Lung (tissue), 12 donors: ENCODE results near the gene IL3. TPM values are rescaled to one million over a fixed set of nuclear protein-coding genes. Genes with fewer than 3 reads are reported as not detected.

Experiments used
- ATAC-seq: fragments of 200-7000 bp; cut with Tn5 transposase; one replicate; pipeline ENCODE4 v1.9.1; 2020; ENCODE audit warnings: moderate number of reproducible peaks; ENCODE audit not compliant: insufficient read depth, low FRiP score
- DNase-seq, 3 donors: peaks; one replicate each; pipeline ENCODE4 v3.0.0-alpha.2; 2013 to 2017
- H3K27ac ChIP-seq, 2 donors: one replicate each; pipeline ENCODE4 v1.5.1; 2013; ENCODE audit warnings: mild to moderate bottlenecking in 2 of 2, moderate library complexity in 2 of 2, control low read depth in 1 of 2, inconsistent platforms in 1 of 2, low read depth in 1 of 2, low read length in 1 of 2
- H3K27me3 ChIP-seq, 3 donors: one replicate each; pipeline ENCODE4 v1.5.1; 2013; ENCODE audit warnings: low read length in 2 of 3; ENCODE audit not compliant: control insufficient read depth in 3 of 3, insufficient read depth in 3 of 3
- H3K36me3 ChIP-seq, 4 donors: one replicate each; pipeline ENCODE4 v1.5.1; 2013; ENCODE audit warnings: low read length in 4 of 4, mild to moderate bottlenecking in 1 of 4, moderate library complexity in 1 of 4; ENCODE audit not compliant: control insufficient read depth in 4 of 4, insufficient read depth in 4 of 4
- H3K4me1 ChIP-seq, 5 donors: one replicate each; pipeline ENCODE4 v1.5.1; 2013; ENCODE audit warnings: low read length in 5 of 5, mild to moderate bottlenecking in 2 of 5, moderate library complexity in 1 of 5; ENCODE audit not compliant: control insufficient read depth in 5 of 5, insufficient read depth in 5 of 5
- H3K4me3 ChIP-seq: one replicate; pipeline ENCODE4 v1.5.1; 2013; ENCODE audit warnings: mild to moderate bottlenecking, control low read depth, moderate library complexity
- H3K9ac ChIP-seq, 2 donors: one replicate each; pipeline ENCODE4 v1.5.1; 2013; ENCODE audit warnings: low read length in 2 of 2, control low read depth in 1 of 2; ENCODE audit not compliant: insufficient read depth in 1 of 2
- H3K9me3 ChIP-seq, 4 donors: one replicate each; pipeline ENCODE4 v1.5.1; 2013; ENCODE audit warnings: low read length in 3 of 4, mild to moderate bottlenecking in 1 of 4, moderate library complexity in 1 of 4; ENCODE audit not compliant: control insufficient read depth in 4 of 4, insufficient read depth in 3 of 4
- CTCF ChIP-seq: IDR thresholded peaks from 2 replicates; pipeline ENCODE4 v1.5.1; 2012; ENCODE audit warnings: mild to moderate bottlenecking; ENCODE audit errors: control extremely low read depth, extremely low read depth
- WGBS, 2 donors: extraction: QIAGEN DNeasy Blood & Tissue Kit; methylation state at CpG; one replicate each; pipeline ENCODE4 v1.1.7; 2013; 5-methylcytosine and 5-hydroxymethylcytosine counted together
- polyA plus RNA-seq, 2 donors: library from polyadenylated mRNA; stranded (reverse); fragments of 200-250 nt; gene quantifications; one replicate each; pipeline ENCODE4 v1.2.1, GENCODE V29; 2013
- total RNA-seq, 2 donors: library from RNA; depleted of rRNA in 1 of 2; stranded (reverse); fragments of >200 nt in 1 of 2; gene quantifications; one replicate each; pipeline ENCODE4 v1.2.1, GENCODE V29; 2014 to 2021
- donor health status: control.
- donor health status: control.
- donor health status: Bipolar disorder and iron deficiency.
- donor health status: healthy.
- donor health status: DM: yes; HTN: yes; CAD: no.

Gene IL3
- total and polyA plus RNA-seq, 4 donors, result not detected

DNA sequence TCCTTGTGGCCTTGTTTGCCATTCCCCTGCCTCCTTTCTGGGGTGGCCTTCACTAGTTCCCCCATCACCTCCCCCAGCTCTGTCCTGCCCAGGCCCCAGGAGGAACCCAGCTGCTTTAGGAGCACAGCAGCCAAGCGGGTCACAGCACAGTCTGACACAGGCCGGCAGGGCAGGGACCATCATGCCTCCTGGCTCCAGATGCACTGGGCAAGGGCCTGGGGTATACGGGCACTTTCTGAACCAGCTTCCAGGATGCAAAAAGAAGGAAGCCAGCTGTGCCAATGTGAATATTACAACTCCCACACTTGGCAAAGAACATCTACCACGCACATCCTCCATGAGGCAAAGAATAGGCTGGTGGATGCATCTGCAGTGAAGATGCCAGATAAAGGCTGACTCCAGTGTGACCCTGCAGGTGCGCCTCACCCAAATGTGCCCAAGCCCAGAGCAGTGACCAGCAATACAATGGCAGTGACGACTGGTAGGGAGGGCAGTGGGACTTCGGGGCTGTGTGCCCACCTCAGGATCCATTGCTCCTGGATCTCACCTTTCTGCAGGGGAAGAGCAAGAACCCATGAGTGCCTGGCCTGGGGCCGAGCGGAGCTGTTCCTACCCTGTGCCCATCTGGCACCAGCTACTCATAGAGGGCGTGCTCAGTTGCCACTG lies 6.3 kb upstream of the IL3 start:
- 91 to 92% methylated on average over 10 of the region's 10 CpGs for WGBS, 2 donors
- H3K9me3 ChIP-seq, result no peaks in the 10 kb centered on the region
- H3K4me3 ChIP-seq, result no peak overlapping the region
- H3K36me3 ChIP-seq, result no peaks in the 10 kb centered on the region
- H3K4me1 ChIP-seq, result no peaks in the 10 kb centered on the region
- ATAC-seq (no peak), DNase-seq (no peak)
- H3K9ac ChIP-seq, result no peak overlapping the region
- no peaks in the 10 kb centered on the region for H3K27me3 ChIP-seq
- H3K27ac ChIP-seq, result no peak overlapping the region
- no peak for TF ChIP-seq CTCF

DNA sequence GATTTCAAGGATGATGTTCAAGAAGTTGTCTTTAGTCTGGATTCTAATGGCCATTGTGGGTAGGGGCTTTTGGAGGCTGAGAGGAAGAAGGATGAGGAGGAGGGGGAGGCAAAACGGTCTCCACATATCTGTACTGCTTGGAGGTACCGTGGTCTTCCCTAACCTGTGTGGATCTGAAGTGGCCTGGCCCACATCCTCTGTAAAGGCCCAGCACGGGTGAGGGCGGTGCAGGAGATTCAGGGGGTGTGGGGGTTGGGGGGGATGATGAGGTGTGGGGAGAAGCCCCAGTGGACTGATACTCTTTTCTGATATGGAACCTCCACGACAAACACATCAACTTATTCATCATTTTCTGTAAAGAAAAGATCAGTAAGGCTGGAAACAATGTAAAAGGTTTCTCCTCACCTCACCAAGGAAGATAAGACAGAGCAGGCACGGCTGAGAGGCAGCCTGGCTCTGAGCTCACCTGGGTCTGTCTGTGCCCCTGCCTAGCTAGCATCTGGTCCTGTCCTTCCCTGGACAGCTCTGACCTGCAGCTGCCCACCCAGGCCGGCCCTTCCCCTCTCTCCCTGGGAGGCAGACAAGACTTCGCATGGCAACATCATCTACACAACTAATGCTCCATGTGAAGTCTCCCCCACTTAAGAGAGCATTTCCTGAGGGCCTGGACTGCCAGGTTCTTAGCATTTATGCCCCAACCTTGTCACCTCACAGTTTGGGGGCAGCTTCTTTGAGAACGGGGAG lies 5.6 kb upstream of the IL3 start:
- ATAC-seq (no peak), DNase-seq (no peak)
- Histone ChIP-seq H3K4me3 (no peak overlapping the region), H3K27ac (no peak overlapping the region), H3K27me3 (no peaks in the 10 kb centered on the region), H3K9ac (no peak overlapping the region), H3K9me3 (no peaks in the 10 kb centered on the region), H3K36me3 (no peaks in the 10 kb centered on the region), H3K4me1 (no peaks in the 10 kb centered on the region)
- no peak for TF ChIP-seq CTCF
- 75 to 88% methylated on average over 9 of the region's 9 CpGs for WGBS, 2 donors

DNA sequence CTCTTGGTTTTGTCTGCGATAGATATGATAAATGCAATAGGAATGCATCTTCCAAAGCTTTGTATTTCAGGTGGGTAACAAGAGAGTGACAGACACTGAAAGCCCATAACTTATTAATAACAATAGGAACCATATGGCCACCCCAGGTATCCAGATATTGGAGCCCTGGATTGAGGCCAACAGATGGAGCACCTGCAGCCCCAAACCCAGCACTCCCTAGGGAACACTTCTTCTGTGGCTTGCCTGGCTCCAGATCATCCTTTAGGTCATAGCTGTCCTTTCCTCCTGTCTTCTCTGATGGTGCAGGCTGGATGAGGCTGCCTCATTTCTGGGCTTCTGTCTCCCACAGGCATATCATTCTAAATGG lies 5.0 kb upstream of the IL3 start:
- Histone ChIP-seq H3K9ac (no peak overlapping the region), H3K9me3 (no peaks in the 10 kb centered on the region), H3K4me1 (no peaks in the 10 kb centered on the region), H3K36me3 (no peaks in the 10 kb centered on the region), H3K27me3 (no peaks in the 10 kb centered on the region), H3K27ac (no peak overlapping the region), H3K4me3 (no peak overlapping the region)
- no peak for ATAC-seq
- DNase-seq, result no peak
- no peak for TF ChIP-seq CTCF
- 98 to 100% methylated on average over 1 of the region's 1 CpG for WGBS, 2 donors
